Mesothelial cell of epicardium (in vitro differentiated cells): ENCODE results near the gene MAL. TPM values are rescaled to one million over a fixed set of nuclear protein-coding genes. Genes with fewer than 3 reads are reported as not detected.

Experiments used
- DNase-seq, 2 experiments: peaks; one replicate each; pipeline ENCODE4 v3.0.0; 2021; ENCODE audit warnings: low spot score in 2 of 2; ENCODE audit not compliant: unreplicated experiment in 2 of 2
- H3K27ac Mint-ChIP-seq: 2 replicates; pipeline ENCODE4 v1.8.0; 2021; ENCODE audit warnings: mixed read lengths
- H3K27me3 Mint-ChIP-seq: 2 replicates; pipeline ENCODE4 v1.8.0; 2021; ENCODE audit warnings: low read depth, mixed read lengths
- H3K36me3 Mint-ChIP-seq: 2 replicates; pipeline ENCODE4 v1.8.0; 2021; ENCODE audit warnings: mixed read lengths
- H3K4me1 Mint-ChIP-seq: 2 replicates; pipeline ENCODE4 v1.8.0; 2021; ENCODE audit warnings: mixed read lengths
- H3K4me3 Mint-ChIP-seq: 2 replicates; pipeline ENCODE4 v1.8.0; 2021; ENCODE audit warnings: mild to moderate bottlenecking, moderate library complexity, mixed read lengths
- H3K9me3 Mint-ChIP-seq: 2 replicates; pipeline ENCODE4 v1.8.0; 2021; ENCODE audit warnings: mixed read lengths
- CTCF ChIP-seq: fragments of 200-600 bp; sonication (generic); IDR thresholded peaks from one replicate; pipeline ENCODE4 v1.5.0; 2021; ENCODE audit warnings: antibody characterized with exemption; ENCODE audit not compliant: unreplicated experiment
- total RNA-seq: library from RNA; stranded (reverse); gene quantifications from 3 replicates; pipeline ENCODE4 v1.2.1, GENCODE V29; 2021

The MAL gene
- total RNA-seq, 1 donor from 2014 or later: not detected

DNA sequence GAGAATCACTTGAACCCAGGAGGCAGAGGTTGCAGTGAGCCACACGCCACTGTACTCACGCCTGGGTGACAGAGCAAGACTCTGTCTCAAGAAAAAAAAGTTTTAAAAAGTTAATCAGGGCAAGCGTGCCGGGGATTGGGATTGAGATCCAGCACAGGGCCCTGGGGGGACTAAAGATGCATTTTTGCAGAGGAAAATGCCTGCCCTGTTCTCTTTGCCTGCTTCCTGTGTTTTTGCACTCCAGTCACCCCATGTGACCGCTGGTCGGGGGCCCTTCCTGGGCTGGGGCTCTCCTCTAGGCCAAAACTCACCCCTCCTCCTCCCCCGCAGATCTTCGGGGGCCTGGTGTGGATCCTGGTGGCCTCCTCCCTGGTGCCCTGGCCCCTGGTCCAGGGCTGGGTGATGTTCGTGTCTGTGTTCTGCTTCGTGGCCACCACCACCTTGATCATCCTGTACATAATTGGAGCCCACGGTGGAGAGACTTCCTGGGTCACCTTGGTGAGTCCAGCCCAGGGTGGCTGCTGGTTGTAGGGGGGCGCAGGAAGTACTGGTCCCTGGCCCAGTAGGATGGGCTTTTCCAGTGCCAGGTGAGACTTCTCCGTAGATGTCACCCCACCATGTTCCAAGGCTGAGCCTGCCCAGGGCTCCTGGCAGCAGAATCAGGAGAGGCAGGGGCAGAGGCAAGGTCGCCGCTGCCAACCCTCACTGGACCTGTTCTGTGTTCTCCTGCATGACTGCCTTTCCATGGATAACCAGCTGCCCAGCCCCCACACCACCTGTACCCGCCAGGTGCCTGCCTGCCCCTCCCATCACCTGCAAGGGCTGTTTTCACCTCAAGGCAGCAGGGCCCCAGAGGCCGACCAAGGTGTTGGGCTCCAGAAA is 22.4 kb downstream of the MAL start:
- no peak for TF ChIP-seq CTCF
- no peak for DNase-seq
- peaks cover 64% of the 10 kb centered on the region for H3K27me3 Mint-ChIP-seq
- no peaks in the 10 kb centered on the region for H3K36me3 Mint-ChIP-seq
- H3K27ac Mint-ChIP-seq: no peak overlapping the region
- H3K4me1 Mint-ChIP-seq: no peaks in the 10 kb centered on the region
- H3K4me3 Mint-ChIP-seq: no peak overlapping the region
- no peaks in the 10 kb centered on the region for H3K9me3 Mint-ChIP-seq

GRCh38 chr2:95048825-95049682 is 23.5 kb downstream of the MAL start:
- H3K27ac Mint-ChIP-seq: no peak overlapping the region
- H3K4me1 Mint-ChIP-seq: no peaks in the 10 kb centered on the region
- no peaks in the 10 kb centered on the region for H3K9me3 Mint-ChIP-seq
- H3K27me3 Mint-ChIP-seq: peaks cover 61% of the 10 kb centered on the region
- DNase-seq: no peak
- H3K36me3 Mint-ChIP-seq: no peaks in the 10 kb centered on the region
- H3K4me3 Mint-ChIP-seq: no peak overlapping the region
- no peak for TF ChIP-seq CTCF

DNA sequence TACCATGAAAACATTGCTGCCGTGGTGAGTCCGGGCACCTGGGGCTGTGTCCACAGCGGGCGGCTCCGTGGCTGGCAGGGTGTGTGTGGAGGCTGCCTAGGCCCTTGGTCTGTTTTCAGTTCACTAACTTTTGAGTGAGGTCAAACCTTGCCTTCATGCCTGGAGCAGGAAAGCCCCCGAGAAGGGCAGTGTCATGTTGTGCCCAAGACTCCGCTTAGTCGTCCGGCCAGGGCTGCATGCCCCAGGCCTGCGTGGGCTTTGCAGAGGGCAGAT is 24.1 kb downstream of the MAL start:
- H3K4me1 Mint-ChIP-seq: no peaks in the 10 kb centered on the region
- H3K36me3 Mint-ChIP-seq: no peaks in the 10 kb centered on the region
- no peak for TF ChIP-seq CTCF

DNA sequence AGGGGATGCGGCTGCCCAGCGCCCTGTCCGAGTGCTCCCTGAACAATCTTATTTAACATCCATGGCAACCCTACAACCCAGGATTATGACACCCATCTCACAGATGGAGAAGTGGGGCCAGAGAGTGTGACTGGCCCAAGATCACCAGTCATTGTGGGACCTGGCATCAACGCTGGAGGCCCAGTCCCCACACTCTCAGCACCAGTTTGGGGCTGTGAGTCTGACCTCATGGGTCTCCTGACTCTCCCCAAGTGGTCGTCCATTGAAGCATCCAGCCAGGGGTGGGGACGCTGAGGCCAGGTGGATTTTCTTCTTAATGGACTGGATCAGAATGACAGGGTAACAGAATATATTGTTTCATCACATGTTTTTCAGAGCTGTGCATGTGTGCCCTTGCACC is 24.5 kb downstream of the MAL start:
- Mint-ChIP-seq H3K9me3 (no peaks in the 10 kb centered on the region), H3K27ac (no peak overlapping the region), H3K36me3 (no peaks in the 10 kb centered on the region), H3K4me1 (no peaks in the 10 kb centered on the region), H3K4me3 (no peak overlapping the region), H3K27me3 (peaks cover 60% of the 10 kb centered on the region)
- TF ChIP-seq CTCF: no peak
- no peak for DNase-seq

More for the DNA sequence above, 24.1 kb downstream of the MAL start:
- H3K4me3 Mint-ChIP-seq: no peak overlapping the region
- no peak overlapping the region for H3K27ac Mint-ChIP-seq
- DNase-seq: no peak
- peaks cover 61% of the 10 kb centered on the region for H3K27me3 Mint-ChIP-seq
- no peaks in the 10 kb centered on the region for H3K9me3 Mint-ChIP-seq

DNA sequence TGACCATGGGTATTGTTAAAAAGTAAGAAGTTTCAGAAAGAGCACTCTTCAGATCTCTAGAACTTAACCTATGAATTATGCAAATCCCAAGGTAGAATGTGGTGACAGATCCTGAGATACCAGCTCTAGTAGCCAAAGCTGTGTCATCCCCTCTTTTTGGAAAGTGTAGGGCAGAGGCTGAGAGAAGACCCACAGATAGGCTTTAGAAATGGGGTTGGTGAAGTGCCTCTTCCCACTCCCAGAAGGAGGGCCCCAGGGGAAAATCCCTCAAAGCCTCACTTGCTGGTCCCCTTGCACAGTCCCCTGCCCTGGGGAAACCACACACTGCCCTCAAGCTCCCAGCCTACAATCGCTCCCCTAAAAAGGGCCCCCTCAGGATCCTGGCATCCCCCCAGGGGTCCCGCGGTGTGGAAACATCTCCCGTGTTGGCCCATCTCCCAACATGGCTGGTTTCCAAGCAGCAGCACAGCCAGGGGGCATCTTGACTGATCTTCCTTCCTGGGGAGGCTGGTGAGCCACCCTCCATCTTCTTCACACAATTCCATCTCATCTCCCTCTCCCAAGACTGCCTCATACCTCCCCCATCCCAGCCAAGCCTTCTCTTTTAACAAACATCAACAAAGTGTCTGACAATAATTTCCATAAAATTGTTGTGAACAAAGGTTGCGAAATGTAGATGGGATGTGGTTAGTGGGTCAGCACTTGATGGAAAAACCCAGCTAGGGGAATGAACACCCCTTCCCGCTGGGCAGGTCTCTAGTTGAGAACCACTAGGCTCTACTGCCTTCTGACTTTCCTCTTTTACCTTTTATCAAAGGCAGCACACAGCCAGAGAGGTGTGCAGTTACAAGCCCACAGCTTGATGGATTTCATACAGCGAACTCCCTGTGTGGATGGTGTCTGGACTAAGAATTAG is 25.1 kb downstream of the MAL start:
- Mint-ChIP-seq H3K9me3 (no peaks in the 10 kb centered on the region), H3K27me3 (peaks cover 59% of the 10 kb centered on the region), H3K36me3 (no peaks in the 10 kb centered on the region), H3K4me1 (no peaks in the 10 kb centered on the region), H3K27ac (no peak overlapping the region), H3K4me3 (no peak overlapping the region)
- TF ChIP-seq CTCF: no peak
- DNase-seq: no peak
